HG03432 (cell line): Measurements from ENCODE around the gene HAUS8.
"Not testable (repeated sequence)": the region's sequence is repeated elsewhere in the genome, so short reads cannot be mapped to it uniquely, and the experiment has no call there.

Source experiments
- ATAC-seq: cut with Tn5 transposase; IDR thresholded peaks from one replicate; pipeline ENCODE4 v1.9.1; 2021; ENCODE audit warnings: mild to moderate bottlenecking, moderate library complexity; ENCODE audit not compliant: unreplicated experiment

HAUS8 gene

GRCh38 chr19:17037184-17037583 lies 38.1 kb downstream of the HAUS8 start:
- no peak for ATAC-seq

- no peak for ATAC-seq
Measured at GRCh38 chr19:17036640-17037039, 38.6 kb downstream of the HAUS8 start.

GRCh38 chr19:17035842-17036424 lies 39.3 kb downstream of the HAUS8 start:
- ATAC-seq, result no peak

GRCh38 chr19:17031741-17032140 lies 43.5 kb downstream of the HAUS8 start:
- ATAC-seq, result no peak

GRCh38 chr19:17027535-17027975 lies 47.7 kb downstream of the HAUS8 start:
- no peak for ATAC-seq

GRCh38 chr19:17026706-17027534 lies 48.3 kb downstream of the HAUS8 start, which contains the start of gene CPAMD8:
TSS of gene CPAMD8 (minus strand) at chr19:17026810. CDS start at chr19:17026642, 168 bp downstream.
- ATAC-seq, result no peak

- no peak for ATAC-seq
Measured at GRCh38 chr19:17025991-17026658, 49.1 kb downstream of the HAUS8 start.

GRCh38 chr19:17025361-17025760 lies 49.9 kb downstream of the HAUS8 start:
- ATAC-seq, result no peak

- not testable (repeated sequence) for ATAC-seq
Measured at GRCh38 chr19:17024941-17025340, 50.3 kb downstream of the HAUS8 start.

GRCh38 chr19:17023805-17024204 lies 51.4 kb downstream of the HAUS8 start:
- no peak for ATAC-seq

- no peak for ATAC-seq
Measured at GRCh38 chr19:17022738-17023137, 52.5 kb downstream of the HAUS8 start.

- no peak for ATAC-seq
Measured at GRCh38 chr19:17021793-17022590, 53.3 kb downstream of the HAUS8 start.

- ATAC-seq, result no peak
Measured at GRCh38 chr19:17021328-17021727, 53.9 kb downstream of the HAUS8 start.

- ATAC-seq, result no peak
Measured at GRCh38 chr19:17020823-17021222, 54.4 kb downstream of the HAUS8 start.

- no peak for ATAC-seq
Measured at GRCh38 chr19:17020385-17020784, 54.9 kb downstream of the HAUS8 start.

GRCh38 chr19:17014212-17014861 lies 60.9 kb downstream of the HAUS8 start:
- not testable (repeated sequence) for ATAC-seq

GRCh38 chr19:17011485-17011884 lies 63.8 kb downstream of the HAUS8 start:
- no peak for ATAC-seq

GRCh38 chr19:17006579-17006978 lies 68.7 kb downstream of the HAUS8 start:
- no peak for ATAC-seq

- ATAC-seq, result no peak
Measured at GRCh38 chr19:17005000-17005399, 70.3 kb downstream of the HAUS8 start.

- no peak for ATAC-seq
Measured at GRCh38 chr19:17004386-17004785, 70.9 kb downstream of the HAUS8 start.
